NCI-H187 treated with DMSO at 0.1 percent for 48 hours (cell line): ENCODE measurements around the gene ABHD6.
"Not testable (repeated sequence)": the region's sequence is repeated elsewhere in the genome, so short reads cannot be mapped to it uniquely, and the experiment has no call there.

Experiments
- DNase-seq: peaks from one replicate; lab custom pipeline; 2025; lab: John Stamatoyannopoulos, UW

ABHD6 gene

GRCh38 chr3:58209933-58210332 is 27.7 kb upstream of the ABHD6 start:
- no peak for DNase-seq

GRCh38 chr3:58210761-58211460 is 26.7 kb upstream of the ABHD6 start, which contains the start of gene DNASE1L3:
Gene DNASE1L3, minus strand, starts transcription at chr3:58210972. Its CDS starts 66 bp downstream, at chr3:58210906.
- DNase-seq: no peak

DNA sequence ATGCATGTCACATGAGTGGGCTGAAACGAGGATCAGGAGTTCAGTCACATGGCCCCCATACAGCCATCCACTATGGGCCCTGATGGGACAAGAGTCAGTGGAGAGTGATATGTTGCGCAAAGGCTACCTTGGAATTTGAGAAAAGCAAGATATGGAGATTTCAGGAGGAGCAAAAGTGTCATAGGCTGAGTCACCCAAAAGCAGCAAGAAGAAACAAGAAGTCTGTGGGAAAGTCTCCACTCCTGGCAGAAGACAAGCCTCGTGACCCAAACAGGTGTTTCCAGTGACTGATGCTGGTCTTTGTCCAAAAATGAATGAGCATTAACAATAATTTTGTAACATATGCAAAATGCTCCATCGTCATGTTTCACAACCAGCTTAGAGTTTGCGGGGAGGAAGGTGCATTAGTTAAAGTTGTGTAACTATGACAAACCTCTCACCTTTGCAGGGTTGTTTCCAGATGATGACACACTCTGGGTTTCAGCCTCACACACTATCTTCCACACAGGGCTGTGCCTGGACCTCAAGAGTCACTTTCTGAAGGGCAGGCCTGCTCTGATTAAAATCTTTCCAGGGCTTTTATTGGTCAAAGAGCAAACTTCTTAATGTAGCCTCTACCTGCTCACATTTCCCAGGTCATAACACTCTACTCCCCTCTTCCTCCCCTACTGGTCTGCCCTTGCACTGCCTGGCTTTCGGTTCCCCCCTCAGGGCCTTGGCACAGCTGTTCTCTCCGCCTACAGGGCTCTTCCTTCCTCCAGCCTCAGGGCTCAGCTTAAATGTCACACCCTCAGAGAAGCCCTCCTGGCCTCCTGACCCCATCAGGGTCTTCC is 22.9 kb upstream of the ABHD6 start:
- no peak for DNase-seq

- DNase-seq: no peak
Measured at GRCh38 chr3:58215317-58216025, 22.1 kb upstream of the ABHD6 start.

DNA sequence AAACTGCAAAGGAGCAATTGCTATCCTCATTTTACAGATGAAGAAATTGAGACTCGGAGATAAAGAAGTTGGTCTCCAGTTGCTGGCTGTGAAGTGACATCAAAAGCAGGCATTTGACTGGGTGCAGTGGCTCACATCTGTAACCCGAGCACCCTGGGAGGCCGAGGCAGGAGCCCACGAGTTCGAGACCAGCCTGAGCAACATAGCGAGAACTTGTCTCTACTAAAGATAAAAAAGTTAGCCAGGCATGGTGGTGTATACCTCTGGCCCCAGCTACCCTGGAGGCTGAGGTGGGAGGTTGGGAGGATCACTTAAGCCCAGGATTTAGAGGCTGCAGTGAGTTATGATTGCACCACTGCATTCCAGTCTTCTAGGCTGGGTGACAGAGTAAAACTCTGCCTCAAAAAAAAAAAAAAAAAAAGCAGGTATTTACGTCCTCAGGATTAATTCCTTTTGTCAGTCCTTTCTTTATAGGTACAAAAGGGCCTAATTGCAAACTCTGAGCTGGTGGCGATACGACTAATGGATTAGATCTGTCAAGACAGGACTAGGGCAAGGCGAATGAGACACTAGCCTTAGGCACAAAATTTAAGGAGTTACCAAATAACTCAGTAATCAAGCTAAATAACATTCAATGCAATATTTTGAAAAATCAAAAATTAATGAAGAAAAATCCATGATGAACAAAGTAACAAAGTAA is 20.9 kb upstream of the ABHD6 start:
- no peak for DNase-seq

- DNase-seq: no peak
Measured at GRCh38 chr3:58217209-58217811, 20.3 kb upstream of the ABHD6 start.

GRCh38 chr3:58218904-58219303 is 18.7 kb upstream of the ABHD6 start:
- DNase-seq: no peak

- no peak for DNase-seq
Measured at GRCh38 chr3:58222161-58222724, 15.3 kb upstream of the ABHD6 start.

DNA sequence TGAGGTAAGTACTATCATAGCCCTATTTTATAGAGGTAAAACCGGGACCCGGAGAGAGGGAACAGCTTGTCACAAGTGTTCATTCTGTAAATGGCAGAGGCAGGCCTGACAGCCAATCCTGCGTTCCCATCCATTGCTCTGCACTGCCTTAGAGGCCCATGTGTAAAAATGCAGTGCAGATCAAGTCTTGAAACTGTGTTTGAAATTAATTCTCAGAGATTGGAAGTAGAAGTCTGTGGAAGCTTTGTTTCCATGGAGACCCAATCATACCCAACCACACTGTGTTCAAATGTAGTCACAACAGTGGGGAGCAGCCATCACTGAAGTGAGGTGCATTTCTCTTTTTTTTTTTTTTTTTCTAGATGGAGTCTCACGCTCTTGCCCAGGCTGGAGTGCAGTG is 13.7 kb upstream of the ABHD6 start:
- no peak for DNase-seq

DNA sequence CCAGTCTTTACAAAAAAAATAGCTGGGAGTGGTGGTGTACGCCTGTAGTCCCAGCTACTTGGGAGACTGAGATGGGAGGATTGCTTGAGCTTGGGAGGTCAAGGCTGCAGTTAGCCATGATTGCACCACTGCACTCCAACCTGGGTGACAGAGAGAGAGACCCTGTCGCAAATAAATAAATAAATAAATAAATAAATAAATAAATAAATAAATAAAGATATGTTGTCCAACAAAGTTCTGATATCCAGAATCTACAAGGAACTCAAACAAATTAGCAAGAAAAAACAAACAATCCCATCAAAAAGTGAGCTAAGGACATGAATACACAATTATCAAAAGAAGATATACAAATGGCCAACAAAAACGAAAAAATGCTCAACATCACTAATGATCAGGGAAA is 9.7 kb upstream of the ABHD6 start:
- not testable (repeated sequence) for DNase-seq

- no peak for DNase-seq
Measured at GRCh38 chr3:58230876-58231552, 6.6 kb upstream of the ABHD6 start.

DNA sequence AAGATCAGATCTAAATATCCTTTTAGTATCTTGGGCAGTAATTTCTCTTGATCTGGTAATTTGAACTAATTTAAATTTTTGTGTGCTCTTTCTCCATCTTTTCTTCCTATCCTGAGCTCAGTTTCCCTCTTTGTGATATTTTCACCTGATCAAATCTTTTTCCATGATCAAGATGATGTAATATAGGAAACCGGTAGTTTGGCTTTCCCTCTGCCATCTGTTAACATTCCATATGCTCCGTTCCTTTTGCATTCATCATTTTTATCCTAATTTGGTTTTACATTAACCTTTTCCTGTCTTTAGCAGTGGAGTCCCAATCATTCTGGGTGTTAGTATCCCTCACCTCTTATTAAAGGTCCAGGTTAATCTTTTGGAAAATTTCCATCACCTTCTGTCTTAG is 5.9 kb upstream of the ABHD6 start:
- DNase-seq: no peak

DNA sequence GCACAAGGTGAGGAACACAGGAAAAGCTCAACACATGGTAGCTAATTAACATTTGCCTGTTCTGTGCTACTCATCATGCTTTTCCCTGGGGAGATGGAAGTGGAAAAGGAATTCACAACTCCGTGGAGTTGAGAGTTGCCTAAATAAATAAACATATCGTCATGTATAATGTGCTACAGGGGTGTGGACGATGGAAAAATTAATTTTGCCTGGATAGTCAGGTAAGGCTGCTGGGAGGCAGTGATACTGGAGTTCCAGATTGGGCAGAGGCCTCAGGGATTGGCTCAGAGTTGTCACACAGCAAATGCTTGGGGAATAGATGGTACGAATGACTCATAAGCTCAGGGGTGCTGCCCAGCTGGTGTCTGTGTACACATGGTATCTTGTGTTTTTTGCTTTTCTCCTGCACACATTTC is 3.1 kb upstream of the ABHD6 start:
- no peak for DNase-seq

DNA sequence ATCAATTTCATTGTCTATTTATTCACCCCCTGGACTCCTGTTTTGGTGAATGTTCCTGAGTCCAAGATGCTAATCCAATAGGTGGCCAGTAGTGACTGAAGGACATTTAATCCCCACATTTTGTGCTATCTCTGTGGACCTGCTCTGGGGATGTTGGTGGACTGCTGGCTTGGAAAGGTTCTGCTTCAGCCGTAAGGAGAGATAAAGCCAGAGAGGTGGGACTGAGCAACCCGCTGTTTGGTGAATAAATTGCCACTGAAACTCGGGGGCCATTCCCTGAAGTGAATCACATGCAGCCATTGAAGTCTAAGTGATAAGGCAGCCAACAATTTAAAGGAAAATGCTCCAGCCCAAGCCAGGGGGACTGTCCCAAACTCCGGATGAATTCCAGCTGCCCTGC is 1.6 kb upstream of the ABHD6 start:
- no peak for DNase-seq

- DNase-seq: no peak
Measured at GRCh38 chr3:58236527-58237237, 910 bp upstream of the ABHD6 start.

DNA sequence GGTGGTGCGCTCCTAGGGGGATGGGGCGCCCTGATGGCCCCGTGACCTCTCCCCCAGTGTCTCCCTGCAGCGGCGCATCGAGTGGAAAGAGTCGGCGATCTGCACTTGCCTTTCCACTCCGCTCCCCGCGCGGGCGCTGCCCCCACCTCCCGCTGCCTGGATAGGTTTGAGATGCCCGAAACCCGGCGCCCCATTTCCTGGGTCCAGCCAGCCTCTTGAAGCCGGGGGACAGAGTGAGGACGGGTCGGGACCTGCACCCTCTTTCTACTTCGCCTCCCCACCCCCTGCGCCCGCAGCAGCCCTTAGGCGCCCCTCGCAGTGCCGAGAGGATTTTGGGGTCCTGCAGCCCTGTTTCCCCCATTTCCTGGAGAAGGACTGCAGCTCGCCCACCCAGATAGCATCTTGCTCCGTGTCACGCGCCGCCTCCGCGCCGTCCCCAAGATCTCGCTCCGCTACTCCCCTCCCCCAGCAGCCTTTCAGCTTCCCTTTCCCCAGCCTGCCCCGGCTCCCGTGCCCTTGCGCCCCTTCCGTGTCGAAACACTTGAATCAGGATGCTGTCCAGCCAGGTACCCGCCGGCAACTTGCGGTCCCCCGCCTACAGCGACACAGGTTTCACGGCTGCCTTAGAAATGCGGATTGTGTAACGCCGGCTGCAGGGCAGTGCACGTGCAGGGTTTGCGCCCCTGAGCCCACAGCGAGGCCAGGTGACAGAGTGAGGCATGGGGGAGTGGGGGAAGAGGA is 519 bp downstream of the ABHD6 start:
- no peak for DNase-seq

DNA sequence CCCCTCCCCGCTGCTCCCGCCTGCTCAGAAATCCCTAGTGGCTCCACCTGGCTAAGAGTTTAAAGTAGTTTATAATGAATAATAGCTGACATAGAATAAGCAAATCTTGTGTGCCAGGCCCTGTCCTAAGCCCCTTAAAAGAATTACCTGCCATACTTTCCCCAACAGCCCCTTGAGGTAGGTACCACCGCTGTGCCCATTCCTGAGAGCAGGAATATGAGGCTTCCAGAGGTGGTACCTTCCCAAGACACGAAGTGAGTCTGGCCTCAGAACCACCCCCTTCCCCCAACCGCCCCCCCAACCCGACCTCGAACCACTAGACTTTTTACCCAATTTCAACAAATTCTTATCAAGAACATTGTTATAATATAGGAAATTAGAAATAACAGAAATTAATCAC is 1.2 kb downstream of the ABHD6 start:
- no peak for DNase-seq

GRCh38 chr3:58241306-58242044 is 3.9 kb downstream of the ABHD6 start:
- no peak for DNase-seq

- no peak for DNase-seq
Measured at GRCh38 chr3:58242340-58242739, 4.7 kb downstream of the ABHD6 start.
